Measurements from ENCODE around the gene AK4. TPM values are rescaled to one million over a fixed set of nuclear protein-coding genes. Genes with fewer than 3 reads are reported as not detected.

AK4 gene
- total RNA-seq, 2 donors from 2014 or later, result 28.9 to 64.0 TPM

GRCh38 chr1:65197636-65198035 is 49.6 kb downstream of the AK4 start:
- no peak for ATAC-seq
- intact Hi-C loops (cut with DNase I, micrococcal nuclease), result no loop called here
- no peak for DNase-seq

DNA sequence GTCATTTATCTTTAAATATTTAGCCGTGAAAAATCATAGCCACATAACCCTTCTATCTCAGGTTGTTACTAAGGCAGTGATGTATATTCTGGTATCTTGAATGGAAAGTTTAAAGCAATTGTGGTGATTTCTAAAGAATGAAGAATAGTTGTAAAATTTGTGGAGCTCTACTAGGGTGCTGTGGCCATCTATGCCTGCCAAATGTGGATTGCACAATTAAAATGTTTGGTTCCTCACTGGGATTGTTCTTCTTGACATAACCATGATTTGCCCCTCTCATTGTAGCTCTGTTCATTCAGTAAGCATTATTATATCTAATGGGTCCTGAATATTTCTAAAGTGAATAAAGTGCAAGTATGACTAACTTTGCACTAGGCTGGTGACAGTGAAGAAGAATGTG is 50.1 kb downstream of the AK4 start:
- DNase-seq (no peak), ATAC-seq (no peak)
- intact Hi-C loops (cut with DNase I, micrococcal nuclease), result no loop called here

DNA sequence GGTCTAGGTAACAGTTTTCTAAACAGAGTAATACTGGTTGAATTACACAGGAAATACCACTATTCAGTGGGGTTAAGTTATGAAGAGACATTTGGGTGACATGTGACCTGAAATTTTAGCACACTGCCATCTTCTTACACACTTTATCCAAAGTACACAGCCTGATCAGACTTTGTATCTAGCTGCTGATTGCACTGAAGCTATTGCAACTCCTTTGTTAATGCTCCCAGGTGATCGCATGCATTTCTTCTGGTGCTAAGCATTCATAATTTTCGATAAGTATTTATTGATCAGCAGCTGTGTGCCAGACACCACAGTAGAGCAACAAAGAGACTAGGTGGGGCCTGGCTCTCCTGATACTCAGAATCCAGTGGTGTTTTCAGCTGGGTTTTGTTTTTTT is 52.4 kb downstream of the AK4 start:
- ATAC-seq, result no peak
- intact Hi-C loops (cut with DNase I, micrococcal nuclease), result loop anchor here in 1 of 2 donors (10.0 kb wide), 1 partner anchor 126 kb away; no protein-coding TSS in a partner anchor
- DNase-seq, result no peak

GRCh38 chr1:65206836-65207235 is 58.8 kb downstream of the AK4 start:
- intact Hi-C loops (cut with DNase I, micrococcal nuclease), result loop anchor here in 1 of 2 donors (10.0 kb wide), 1 partner anchor 132 kb away; no protein-coding TSS in a partner anchor
- no peak for ATAC-seq
- DNase-seq, result no peak

- ATAC-seq, result no peak
- intact Hi-C loops (cut with DNase I, micrococcal nuclease), result loop anchor here in 1 of 2 donors (10.0 kb wide), 1 partner anchor 133 kb away; no protein-coding TSS in a partner anchor
- no peak for DNase-seq
Measured at GRCh38 chr1:65207317-65207716, 59.3 kb downstream of the AK4 start.

DNA sequence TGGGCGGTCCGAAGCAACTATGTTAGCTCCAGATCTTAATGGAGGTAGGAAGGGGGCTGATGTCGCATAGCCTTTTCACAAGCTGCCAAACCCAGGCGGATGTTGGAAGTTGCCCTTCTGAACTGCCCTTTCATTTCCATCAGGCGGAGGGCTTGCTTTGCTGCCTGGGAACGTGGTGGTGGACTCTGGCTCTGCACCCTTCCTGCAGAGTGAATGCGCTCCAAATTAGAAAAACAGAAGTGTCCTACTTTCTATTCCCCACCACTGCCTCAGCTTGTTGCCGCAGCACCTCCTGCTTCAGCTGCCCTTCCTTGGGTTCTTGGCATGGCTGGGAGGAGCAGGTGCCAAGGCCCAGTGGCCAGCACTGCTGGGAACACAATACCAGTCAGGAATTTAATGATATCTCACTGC is 60.6 kb downstream of the AK4 start:
- intact Hi-C loops (cut with DNase I, micrococcal nuclease), result loop anchor here in 1 of 2 donors (10.0 kb wide), 1 partner anchor 134 kb away; no protein-coding TSS in a partner anchor
- DNase-seq (no peak), ATAC-seq (no peak)

- intact Hi-C loops (cut with DNase I, micrococcal nuclease), result loop anchor here in 1 of 2 donors (10.0 kb wide), 1 partner anchor 134 kb away; no protein-coding TSS in a partner anchor
- peak; percentile 71 for ATAC-seq
- peak in 1 of 2 donors; percentile 9 for DNase-seq
Measured at GRCh38 chr1:65209005-65209885, 61.2 kb downstream of the AK4 start.

DNA sequence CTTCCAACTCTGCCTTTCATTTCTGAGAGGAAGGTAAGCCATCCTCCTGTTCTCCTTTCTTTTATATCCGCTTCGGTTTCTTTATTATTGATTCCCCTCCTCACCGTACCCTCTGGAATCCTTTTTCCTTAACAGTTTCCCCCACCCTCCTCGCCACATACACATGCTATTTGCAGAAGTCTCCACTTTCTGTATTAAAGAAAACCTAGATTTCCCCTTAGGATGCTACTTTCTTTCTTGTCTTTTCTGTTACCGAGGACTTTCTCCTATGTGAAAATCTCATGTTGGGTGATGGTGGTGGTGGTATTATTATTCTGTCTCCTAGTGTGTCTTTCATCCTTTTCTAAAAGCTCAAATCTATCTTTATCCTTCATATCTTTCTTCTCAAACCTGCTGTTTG is 62.3 kb downstream of the AK4 start:
- DNase-seq (no peak), ATAC-seq (no peak)
- intact Hi-C loops (cut with DNase I, micrococcal nuclease), result no loop called here

DNA sequence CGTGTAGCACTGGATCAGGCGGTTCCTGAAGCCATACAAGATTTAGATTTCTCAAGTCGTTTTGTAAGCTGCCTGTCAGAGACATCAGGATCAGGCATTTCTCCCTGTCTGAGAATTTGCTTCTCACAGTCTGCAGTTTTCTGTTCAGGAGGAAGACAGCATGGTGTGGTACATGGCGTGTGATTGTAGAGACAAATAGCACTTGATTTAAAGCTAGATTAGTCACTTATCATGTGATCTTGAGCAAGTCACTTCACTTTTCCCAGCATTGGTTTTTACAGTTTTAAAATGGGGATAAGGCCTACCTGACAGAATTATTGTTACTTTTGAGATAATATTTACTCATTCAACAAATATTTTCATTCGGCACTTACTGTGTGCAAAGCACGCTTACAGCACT is 63.3 kb downstream of the AK4 start:
- DNase-seq (no peak), ATAC-seq (no peak)
- intact Hi-C loops (cut with DNase I, micrococcal nuclease), result no loop called here

GRCh38 chr1:65213271-65214023 is 65.4 kb downstream of the AK4 start:
- ATAC-seq, result no peak
- intact Hi-C loops (cut with DNase I, micrococcal nuclease), result no loop called here
- no peak for DNase-seq

DNA sequence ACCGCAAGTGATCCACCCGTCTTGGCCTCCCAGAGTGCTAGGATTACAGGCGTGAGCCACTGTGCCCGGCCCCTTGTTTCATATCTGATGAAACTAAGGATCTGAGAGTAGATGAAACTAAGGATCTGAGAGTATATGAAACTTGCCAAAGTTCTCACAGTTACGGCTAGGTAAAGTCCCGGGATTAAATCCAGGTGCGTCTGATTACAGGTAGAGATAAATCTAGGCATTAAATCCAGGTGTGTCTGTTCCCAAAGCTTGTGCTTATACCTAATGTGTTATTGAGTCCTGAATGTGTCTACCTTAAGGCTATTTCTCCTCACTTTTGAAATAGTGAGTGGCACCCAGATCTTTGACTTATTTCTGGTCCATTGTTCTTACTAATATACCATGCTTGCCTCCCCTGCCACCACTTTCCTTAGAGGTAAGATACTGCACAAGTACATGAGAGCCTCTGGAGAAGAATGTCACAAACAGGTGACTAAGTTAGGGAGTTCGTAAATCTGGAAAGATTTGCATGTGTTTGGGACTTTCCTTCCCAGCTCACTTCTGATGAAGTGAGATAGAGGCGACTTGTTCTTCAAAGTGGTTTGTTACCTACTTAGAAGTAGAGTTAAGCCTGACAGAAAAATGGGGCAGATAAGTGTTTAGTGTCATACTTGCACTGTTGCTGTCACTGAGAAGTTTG is 66.5 kb downstream of the AK4 start:
- no peak for ATAC-seq
- intact Hi-C loops (cut with DNase I, micrococcal nuclease), result no loop called here

GRCh38 chr1:65216989-65217388 is 69.0 kb downstream of the AK4 start:
- intact Hi-C loops (cut with DNase I, micrococcal nuclease), result no loop called here
- DNase-seq, result no peak
- ATAC-seq, result no peak

More for the DNA sequence above, 66.5 kb downstream of the AK4 start:
- DNase-seq, result no peak

DNA sequence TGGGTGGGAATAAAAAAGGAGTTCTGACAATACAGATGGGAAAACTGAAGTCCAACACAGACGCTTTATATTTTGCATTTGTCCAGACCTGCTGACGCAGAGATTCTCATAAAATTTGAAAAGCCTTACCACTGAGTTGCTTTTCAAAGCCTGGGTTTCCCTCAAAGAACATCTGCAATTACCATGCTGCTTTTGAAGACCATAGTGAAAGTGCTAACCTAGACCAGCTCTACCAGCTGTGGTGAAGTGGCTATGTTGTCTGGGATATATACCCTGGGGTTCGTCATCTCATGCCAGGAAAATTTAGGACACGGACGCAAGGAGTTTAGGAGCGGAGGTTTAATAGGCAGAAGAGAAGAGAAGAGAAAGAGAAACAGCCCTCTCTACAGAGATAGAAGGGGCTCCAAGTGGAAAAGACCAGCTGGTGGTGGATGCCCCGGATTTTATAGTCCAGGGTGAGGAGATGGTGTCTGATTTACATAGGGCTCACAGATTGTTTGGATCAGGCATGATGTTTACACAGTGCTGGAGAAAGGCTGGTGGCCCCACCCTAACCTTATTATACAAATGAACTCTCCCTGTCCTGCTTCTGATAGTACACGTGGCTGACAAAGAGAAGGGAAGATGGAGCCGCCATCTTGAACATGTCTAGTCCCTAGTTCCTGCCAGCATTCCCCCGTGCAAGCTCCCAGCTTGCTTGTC is 73.8 kb downstream of the AK4 start:
- DNase-seq (no peak), ATAC-seq (peak; percentile 70)
- intact Hi-C loops (cut with DNase I, micrococcal nuclease), result no loop called here

- intact Hi-C loops (cut with DNase I, micrococcal nuclease), result no loop called here
- DNase-seq, result no peak
- ATAC-seq, result no peak
Measured at GRCh38 chr1:65222340-65222940, 74.4 kb downstream of the AK4 start.

GRCh38 chr1:65224681-65225091 is 76.7 kb downstream of the AK4 start:
- no peak for ATAC-seq
- intact Hi-C loops (cut with DNase I, micrococcal nuclease), result no loop called here
- DNase-seq, result no peak

- ATAC-seq (no peak), DNase-seq (no peak)
- intact Hi-C loops (cut with DNase I, micrococcal nuclease), result no loop called here
Measured at GRCh38 chr1:65225179-65225578, 77.2 kb downstream of the AK4 start.

DNA sequence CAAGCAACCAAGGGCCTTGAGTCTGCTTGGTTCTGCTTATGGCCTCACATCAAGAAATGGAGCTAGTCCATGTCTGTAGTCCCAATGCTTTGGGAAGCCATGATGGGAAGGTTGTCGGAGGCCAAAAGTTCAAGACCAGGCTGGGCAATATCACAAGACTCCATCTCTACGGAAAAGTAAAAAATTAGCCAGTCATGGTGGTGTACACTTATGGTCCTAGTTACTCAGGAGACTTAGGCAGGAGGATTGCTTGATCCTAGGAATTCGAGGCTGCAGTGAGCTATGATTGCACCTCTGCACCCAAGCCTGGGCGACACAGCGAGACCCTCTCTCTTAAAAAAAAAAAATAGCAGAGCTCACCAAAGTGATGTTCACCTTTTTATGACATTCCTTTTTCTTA is 81.2 kb downstream of the AK4 start:
- DNase-seq (no peak), ATAC-seq (no peak)
- intact Hi-C loops (cut with DNase I, micrococcal nuclease), result no loop called here

DNA sequence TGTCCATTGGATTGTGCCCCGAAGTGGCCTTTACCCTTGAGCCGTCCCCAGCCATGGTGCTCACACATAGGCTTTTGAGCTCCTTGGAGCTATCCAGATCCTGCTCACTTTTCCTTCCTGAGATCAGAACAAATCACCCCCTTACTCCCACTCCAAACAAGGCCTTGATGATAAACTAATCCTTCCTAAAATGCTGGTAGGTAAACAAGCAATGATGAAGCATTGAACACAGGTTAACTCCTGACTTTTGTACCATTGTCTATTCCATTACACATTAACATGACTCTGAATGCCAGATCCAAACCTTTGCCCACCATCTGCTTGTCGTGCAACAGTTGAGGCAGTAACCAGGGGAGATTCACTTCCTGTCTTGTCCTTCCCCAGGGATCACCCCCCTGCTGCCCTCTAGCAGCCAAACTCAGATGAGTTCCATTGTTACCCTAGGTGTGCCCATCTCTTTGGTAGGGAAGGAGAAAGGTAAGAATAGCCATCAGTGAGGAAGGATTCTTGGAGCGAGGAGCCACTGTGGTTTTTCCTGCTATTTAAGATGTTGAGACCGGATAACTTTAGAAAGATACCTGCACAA is 81.8 kb downstream of the AK4 start:
- intact Hi-C loops (cut with DNase I, micrococcal nuclease), result loop anchor here in 1 of 2 donors (10.0 kb wide), 1 partner anchor 465 kb away; no protein-coding TSS in a partner anchor
- DNase-seq (no peak), ATAC-seq (no peak)
